SH-SY5Y (cell line): Measurements from ENCODE around the gene LRRTM4.

Experiments
- GATA2 ChIP-seq: IDR thresholded peaks from 2 replicates; pipeline ENCODE4 v1.6.1; 2011; ENCODE audit warnings: mild to moderate bottlenecking, low read depth, low read length
- GATA3 ChIP-seq: IDR thresholded peaks from 2 replicates; pipeline ENCODE4 v1.6.1; 2011; ENCODE audit warnings: low read depth, mild to moderate bottlenecking, low read length, moderate library complexity

DNA sequence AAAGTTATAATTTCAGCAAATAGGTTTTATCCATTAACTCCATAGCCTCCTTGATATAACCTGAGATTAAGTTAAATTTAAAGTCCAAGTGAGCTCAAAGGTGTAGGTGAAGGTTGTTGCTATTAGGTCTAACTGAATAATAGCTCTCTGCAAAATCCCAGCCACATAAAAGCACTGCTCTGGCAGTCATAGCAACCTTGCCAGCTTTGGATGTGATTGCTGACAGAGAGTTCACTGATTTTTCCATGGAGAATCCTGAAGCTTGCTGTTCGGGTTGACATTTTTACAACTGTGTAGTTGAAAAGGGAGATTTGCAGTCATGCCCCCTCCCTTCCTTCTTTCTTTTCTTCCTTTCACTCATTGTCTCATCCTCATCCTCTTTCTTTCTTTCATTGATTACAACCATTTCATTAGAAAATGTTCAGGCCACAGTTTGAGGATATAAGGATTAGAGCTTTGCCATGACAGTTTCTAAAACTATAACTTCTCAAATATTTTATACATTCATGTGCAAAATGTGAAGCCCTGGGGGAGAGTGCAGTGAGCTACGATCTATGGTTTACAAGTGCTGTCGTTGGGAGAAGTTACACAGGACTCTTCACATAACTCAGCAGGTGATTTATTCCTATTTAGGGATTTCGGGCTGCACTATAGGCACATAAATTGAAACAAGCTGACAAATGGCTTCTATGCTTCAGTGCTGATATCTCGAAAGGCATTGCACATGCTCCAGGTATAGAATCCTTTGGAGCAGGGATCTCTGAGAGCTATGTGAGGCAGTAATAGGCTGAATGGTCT lies 193.8 kb downstream of the LRRTM4 start:
- TF ChIP-seq GATA2 (no peak), GATA3 (no peak)
